ENCODE results near the gene HCAR2.
"Not testable (repeated sequence)": the region's sequence is repeated elsewhere in the genome, so short reads cannot be mapped to it uniquely, and the experiment has no call there.

The HCAR2 gene

DNA sequence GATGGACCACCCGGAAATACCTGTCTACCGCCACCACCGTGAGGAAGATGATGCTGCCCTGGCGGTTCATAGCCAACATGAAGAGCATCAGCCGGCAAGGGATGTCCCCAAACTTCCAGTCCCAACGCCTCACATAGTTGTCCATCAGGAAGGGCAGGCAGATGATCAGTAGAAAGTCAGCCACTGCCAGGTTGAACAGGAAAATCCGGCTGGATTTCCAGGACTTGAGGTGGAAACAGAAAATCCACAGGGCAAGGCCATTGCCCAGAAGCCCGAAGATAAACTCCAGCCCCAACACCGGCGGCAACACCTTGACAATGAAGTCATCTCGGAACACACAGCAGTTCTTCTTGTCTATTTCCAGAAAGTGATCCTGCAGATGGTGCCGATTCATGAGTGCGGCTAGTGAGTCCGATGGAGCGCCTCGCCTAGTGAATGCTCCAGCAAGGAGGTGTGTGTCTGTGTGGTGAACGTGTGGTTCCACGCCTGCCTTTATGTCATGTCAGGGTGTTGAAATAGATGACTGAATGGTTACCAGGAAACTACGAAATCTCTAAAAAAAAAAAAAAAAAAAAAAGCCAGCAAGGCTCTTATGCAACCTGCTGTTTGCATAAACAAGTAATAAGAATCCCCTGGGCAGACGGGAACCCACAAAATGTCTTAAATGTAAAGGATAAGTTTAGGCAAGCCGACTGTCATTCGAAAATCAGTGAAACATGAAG, at the start of gene HCAR2:
TSS of gene HCAR2 (minus strand) at position 468 of the 722 bp plus-strand sequence. CDS start at position 394, 74 bp downstream.
- DNase-seq, result not testable (repeated sequence)

GRCh38 chr12:122752464-122753318, 49.5 kb upstream of the HCAR2 start, which contains the start of gene DENR:
Gene DENR, plus strand, starts transcription at chr12:122752824. Its CDS starts 878 bp downstream, at chr12:122753702.
- peak; percentile 99 for DNase-seq

DNA sequence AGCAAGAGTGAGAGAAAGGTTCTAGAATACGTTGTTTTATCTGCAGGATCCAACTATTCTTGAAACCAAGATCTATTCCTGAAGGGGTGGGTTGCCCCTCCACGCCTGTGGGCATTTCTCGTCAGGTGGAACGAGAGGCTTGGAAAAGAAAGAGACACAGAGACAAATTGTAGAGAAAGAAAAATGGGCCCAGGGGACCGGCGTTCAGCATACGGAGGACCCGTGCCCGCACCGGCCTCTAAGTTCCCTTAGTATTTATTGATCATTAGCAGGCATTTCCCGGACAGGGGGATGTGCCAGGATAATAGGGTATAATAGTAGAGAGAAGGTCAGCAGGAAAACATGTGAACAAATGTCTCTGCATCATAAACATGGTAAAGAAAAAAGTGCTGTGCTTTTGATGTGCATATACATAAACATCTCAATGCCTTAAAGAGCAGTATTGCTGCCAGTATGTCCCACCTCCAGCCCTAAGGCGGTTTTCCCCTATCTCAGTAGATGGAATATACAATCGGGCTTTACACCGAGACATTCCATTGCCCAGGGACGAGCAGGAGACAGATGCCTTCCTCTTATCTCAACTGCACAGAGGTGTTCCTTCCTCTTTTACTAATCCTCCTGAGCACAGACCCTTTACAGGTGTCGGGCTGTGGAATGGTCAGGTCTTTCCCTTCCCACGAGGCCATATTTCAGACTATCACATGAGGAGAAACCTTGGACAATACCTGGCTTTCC, 47.8 kb upstream of the HCAR2 start:
- DNase-seq, result not testable (repeated sequence)

DNA sequence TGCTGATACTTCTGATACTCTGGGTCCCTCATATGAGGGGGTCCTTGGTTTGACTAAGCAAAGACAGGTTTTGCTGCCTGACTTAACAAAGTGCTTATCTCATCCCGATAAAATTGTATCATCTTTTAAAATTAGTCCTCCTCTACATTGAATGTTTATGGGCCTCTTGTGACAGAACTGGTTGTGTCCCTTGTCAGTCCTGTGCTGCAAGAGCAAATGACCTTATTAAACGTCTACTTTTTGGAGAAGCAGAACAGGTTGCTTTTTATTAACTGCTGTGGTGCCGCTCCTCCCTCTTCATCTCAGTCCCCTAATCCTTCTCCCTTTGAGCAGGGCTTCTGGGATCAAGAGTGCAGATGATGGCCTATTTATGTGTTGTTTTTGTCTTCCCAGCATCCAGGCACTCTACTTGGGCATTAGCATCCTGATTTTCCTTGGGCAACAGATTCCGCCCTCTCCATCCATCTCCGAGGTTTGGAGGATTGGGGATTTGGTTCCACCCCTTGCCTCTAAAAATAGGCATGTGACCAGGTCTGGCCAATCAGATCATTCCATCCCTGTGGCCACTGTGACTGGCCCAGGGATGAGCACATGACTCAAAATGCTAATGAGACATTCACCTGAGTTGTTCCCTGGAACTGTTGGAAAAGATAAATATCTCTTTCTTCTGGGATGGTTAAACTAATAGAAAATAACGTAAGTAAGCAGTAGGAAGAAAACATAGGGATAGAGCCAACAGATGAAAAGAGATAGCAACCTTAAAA, 46.6 kb upstream of the HCAR2 start:
- DNase-seq, result no peak

DNA sequence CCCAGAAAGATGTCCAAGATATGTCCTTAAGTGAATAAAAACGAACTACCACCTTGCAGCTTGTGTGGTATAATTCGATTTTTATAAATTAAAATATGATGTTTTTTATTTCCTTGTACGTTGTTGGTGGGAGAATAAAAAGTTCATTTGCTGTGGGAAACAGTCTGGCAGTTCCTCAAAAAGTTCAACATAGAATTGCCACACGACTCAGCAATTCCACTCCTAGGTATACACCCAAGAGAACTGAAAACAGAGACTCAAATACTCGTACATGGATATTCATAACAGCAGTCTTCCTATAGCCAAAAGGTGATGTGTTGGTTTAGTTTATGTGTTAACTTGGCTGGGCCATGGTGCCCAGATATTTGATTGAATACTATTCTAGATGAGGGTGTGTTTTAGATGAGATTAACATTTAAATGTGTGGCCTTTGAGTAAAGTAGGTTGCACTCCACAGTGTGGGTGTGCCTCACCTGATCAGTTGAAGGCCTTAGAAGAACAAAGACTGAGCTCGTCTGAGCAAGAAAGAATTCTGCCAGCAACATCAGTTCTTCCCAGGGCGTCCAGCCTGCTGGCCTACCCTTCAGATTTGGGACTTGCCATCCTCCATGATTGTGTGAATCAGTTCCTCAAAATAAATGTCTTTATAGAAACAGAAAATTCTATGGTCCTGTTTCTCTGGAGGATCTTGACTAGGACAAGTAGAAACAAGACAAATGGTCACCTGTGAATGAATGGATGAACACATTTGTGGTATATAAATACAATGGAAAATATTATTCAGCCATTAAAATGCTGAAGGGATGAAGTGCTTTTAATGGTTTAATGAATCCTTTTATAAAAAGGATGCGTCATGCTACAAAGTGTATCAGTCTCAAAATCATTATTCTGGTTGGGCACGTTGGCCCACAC, 44.3 kb upstream of the HCAR2 start:
- no peak for DNase-seq

- DNase-seq, result no peak
These were observed 40.9 kb upstream of the HCAR2 start for GRCh38 chr12:122743895-122744525.

DNA sequence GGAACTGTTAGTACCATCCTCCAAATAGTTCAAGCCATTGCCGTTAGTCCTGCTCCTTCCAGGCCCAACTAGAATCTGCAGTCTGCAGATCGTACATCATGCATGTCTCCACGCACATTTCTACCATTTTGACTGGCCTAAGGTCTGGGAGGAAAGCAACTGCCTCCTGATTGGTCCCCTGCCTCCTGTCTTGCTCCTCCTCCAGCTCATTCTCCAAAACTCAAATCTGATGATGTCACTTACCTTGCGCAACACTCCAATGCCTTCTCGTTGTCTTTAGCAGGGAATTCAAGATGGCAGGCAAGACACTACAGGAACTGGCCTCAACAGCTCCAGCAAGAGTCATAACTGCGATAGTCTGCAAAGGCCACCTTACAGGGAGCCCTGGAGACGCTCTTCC, 37.2 kb upstream of the HCAR2 start:
- no peak for DNase-seq

DNA sequence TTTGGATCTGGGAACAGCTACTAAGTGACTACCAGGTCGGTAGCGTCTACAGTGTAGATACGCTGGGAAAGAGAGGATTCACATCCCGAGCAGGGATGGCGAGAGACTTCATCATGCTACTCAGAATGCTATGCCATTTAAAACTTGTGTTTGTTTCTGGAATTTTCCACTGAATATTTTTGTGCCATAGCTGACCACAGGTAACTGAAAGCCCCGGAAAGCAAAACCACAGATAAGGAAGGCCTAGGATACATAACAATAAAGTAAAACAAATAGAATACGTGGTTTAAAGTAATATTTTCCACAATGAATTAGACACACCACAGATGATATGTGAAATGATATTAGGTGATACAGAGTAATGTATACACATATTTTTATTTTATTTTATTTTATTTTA, 35.4 kb upstream of the HCAR2 start:
- no peak for DNase-seq

DNA sequence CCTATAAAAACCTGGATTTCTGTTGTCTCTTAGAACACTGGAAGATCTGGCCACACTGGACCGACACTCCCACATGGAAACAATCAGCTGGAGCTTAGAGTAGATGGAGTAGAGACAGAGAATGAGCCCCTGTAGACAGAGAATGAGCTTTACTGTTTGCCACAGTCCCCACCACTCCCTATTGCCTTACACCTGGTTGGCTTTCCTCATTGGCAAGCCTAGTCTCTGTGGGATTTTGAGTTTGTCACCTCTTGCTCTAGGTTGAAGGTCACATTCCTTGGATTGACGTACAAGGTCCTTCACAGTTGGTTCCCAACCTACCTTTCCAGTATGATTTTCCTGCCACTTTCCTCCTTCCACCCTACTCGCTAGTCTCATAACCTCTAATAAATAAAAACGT, 29.5 kb upstream of the HCAR2 start:
- DNase-seq, result no peak

- peak; percentile 30 for DNase-seq
These were observed 29.0 kb upstream of the HCAR2 start for GRCh38 chr12:122732170-122732569.

DNA sequence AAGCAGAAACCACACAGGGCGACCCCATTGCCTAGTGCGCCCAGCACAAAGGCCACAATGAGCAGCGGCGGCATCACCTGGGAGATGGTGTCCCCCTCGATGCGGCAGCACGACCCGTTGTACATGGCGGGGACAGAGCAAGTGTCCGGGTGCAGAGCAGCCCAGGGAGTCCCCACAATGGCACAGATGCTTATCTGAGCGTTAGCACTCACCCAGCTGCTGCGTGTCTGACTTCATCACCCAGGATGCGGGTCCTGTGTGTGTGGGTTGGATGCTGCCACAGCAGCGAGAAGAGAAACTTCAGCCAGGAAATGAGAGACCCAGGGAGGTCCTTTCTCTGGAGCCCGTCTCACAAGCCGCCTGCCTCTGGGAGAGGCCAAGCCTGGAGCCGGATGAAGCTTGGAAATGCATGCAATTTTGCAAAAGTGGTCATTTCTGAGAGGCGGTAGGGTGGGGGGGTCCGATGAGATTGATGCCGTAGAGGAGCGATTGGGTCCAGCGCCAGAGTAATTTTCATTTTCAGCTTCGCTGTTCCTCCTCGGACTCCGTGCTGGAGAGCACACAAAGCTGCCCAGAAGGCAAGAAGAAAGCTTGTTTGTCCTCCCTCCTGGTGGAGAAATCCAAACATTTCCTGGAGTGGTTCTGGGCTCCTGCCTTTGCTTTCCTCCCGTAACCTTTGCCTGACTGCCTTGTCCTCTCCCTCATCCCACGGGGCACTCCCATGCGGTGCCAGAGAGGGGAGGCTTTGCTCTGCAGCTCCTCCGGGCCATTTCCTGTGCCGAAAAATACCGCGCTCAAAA, 27.3 kb upstream of the HCAR2 start, which contains the start of gene HCAR1:
TSS of gene HCAR1 (minus strand) at position 630 of the 800 bp plus-strand sequence. CDS start at position 125, 505 bp downstream.
- DNase-seq, result peak; percentile 49

DNA sequence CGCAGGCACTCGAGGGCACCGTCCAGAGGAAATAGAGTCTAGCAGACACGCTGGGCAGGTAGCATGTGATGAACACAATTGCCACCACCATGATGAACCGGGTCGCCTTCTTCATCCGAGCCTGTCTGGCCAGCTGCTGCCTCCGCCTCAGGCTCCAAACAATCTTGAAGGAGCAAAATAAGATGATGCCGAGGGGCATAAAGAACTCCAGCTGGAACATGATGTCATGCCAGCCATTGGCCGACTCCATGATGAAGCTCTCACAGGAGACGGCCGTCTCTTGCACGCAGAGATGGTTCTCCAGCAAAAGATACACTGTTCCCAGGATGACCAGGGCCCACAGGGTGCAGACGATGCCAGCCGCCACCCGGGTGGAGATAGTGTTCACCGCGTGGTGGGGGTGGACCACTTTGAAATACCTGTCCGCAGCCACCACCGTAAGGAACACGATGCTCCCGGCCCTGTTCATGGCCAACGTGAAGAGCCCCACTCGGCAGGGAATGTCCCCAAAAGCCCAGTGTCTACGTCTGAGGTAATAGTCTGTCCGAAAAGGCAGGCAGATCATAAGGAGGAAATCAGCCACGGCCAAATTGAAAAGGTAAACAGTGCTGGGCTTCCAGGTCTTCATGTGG, 26.5 kb upstream of the HCAR2 start:
- DNase-seq, result no peak

GRCh38 chr12:122726080-122726558, 23.0 kb upstream of the HCAR2 start:
- peak; percentile 21 for DNase-seq

- no peak for DNase-seq
These were observed 22.4 kb upstream of the HCAR2 start for GRCh38 chr12:122725452-122726079.

GRCh38 chr12:122724641-122725243, 21.6 kb upstream of the HCAR2 start:
- no peak for DNase-seq

DNA sequence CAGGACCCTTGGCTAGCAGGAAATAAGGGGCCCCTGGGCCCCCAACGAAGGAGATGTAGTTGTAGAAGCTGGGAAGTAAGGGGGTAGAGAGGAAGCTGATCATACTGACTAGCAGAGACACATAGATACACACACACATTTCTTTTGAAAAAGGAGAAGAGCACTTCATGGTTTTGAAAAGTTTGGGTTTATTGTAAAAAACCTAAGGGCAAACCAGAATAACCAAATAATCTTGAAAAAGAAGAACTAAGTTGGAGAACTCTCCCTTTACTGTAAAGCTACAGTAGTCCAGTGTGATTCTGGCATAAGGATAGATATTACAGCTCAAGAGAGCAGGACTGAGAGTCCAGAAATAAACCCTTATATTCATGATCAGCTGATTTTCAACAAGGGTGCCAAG, 19.2 kb upstream of the HCAR2 start:
- no peak for DNase-seq

DNA sequence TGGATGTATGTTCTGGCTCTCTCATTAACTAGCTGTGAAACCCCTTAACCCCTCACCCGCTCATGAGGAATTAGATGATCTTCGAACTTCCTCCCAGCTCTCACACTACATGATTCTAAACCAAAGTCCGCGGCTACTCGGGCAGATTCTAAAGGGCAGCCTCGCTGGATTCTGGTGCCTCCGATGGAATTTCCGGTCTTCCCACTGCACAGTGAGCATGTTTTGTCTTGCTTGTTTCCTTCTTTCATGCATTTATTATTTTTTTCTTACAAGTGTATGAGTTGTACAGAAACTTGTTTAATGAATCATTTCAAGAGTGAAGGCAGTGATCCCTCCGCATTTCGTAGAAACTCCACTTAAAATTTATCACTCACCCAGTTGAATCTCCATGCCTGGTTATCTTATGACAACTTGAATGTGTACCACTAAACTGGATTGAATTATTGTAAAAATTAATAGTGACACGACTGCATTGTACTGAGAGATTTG, 17.9 kb upstream of the HCAR2 start:
- no peak for DNase-seq

- not testable (repeated sequence) for DNase-seq
These were observed 13.5 kb upstream of the HCAR2 start, which contains the start of gene HCAR3 for GRCh38 chr12:122716658-122717057. Gene HCAR3, minus strand, starts transcription at chr12:122716811. Its CDS starts 74 bp downstream, at chr12:122716737.

Measured in activated naive CD4-positive, alpha-beta T cell treated with Interleukin-2 at 50 U/mL for 16 hours (primary cell).